ENCODE results near the gene SLC1A2.

DNA sequence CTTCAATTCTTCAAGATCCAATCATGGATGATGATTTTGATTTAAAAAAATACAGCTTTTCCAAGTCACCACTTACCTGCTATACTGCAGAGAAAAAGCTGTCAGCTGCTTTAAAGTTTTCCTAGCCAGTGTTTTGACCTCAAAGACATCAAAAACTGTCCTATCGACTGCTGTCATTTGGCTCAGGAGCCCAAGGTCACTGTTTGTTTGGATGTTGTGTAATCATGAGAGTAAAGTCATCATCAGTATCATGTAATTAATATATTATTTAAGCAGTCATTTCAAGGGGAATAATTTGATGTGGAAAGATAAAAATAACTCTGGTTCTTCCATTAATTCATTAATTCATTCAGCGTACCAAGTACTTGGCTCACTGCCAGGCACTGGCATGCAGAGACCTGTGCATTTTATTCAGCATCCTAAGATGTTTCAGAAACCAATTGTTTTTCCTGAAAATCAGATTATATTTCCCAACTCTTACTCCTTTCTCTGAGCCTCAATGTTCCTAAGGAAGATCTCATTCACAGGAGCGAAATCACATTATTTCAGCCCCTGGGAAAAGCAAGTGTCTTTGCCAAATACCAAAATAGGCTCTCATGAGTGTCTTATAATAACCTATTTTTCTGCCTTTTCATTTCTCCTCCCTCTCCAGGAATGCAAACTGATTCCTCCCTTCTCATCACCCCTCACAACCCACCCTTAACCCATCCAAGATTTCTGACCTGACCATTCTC, 59.9 kb downstream of the SLC1A2 start:
- TF ChIP-seq EP300 (IDR thresholded peaks at IDR 0.05) (no peak), POLR2AphosphoS5 (IDR thresholded peaks at IDR 0.05) (no peak)
- TF ChIP-seq, protein P1, sequence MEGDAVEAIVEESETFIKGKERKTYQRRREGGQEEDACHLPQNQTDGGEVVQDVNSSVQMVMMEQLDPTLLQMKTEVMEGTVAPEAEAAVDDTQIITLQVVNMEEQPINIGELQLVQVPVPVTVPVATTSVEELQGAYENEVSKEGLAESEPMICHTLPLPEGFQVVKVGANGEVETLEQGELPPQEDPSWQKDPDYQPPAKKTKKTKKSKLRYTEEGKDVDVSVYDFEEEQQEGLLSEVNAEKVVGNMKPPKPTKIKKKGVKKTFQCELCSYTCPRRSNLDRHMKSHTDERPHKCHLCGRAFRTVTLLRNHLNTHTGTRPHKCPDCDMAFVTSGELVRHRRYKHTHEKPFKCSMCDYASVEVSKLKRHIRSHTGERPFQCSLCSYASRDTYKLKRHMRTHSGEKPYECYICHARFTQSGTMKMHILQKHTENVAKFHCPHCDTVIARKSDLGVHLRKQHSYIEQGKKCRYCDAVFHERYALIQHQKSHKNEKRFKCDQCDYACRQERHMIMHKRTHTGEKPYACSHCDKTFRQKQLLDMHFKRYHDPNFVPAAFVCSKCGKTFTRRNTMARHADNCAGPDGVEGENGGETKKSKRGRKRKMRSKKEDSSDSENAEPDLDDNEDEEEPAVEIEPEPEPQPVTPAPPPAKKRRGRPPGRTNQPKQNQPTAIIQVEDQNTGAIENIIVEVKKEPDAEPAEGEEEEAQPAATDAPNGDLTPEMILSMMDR (IDR thresholded peaks at IDR 0.05): no peak
